Neuronal stem cell (in vitro differentiated cells): Measurements from ENCODE around the gene MMP25.

ENCODE experiments used
- DNase-seq: peaks from one replicate; pipeline ENCODE4 v3.0.0-alpha.2; 2013; ENCODE audit warnings: low spot score
- H2AFZ ChIP-seq: one replicate; pipeline ENCODE4 v1.6.1; 2013; ENCODE audit warnings: mild to moderate bottlenecking, low read length, inconsistent platforms
- H2AK5ac ChIP-seq: 2 replicates; pipeline ENCODE4 v1.6.1; 2013; ENCODE audit warnings: low read depth, mild to moderate bottlenecking, inconsistent platforms, low read length, moderate library complexity, mixed read lengths
- H2BK120ac ChIP-seq: 2 replicates; pipeline ENCODE4 v1.6.1; 2013; ENCODE audit warnings: low read depth, mild to moderate bottlenecking, inconsistent platforms, low read length, moderate library complexity, mixed read lengths
- H2BK12ac ChIP-seq: one replicate; pipeline ENCODE4 v1.6.1; 2013; ENCODE audit warnings: low read length, inconsistent platforms
- H2BK15ac ChIP-seq: 2 replicates; pipeline ENCODE4 v1.6.1; 2013; ENCODE audit warnings: mild to moderate bottlenecking, low read length, inconsistent platforms, mixed read lengths
- H2BK5ac ChIP-seq: one replicate; pipeline ENCODE4 v1.6.1; 2013; ENCODE audit warnings: inconsistent platforms, mild to moderate bottlenecking, low read length, moderate library complexity
- H3K14ac ChIP-seq: one replicate; pipeline ENCODE4 v1.6.1; 2013; ENCODE audit warnings: low read length, inconsistent platforms
- H3K18ac ChIP-seq: 2 replicates; pipeline ENCODE4 v1.6.1; 2013; ENCODE audit warnings: low read length, inconsistent platforms
- H3K23ac ChIP-seq: 2 replicates; pipeline ENCODE4 v1.6.1; 2013; ENCODE audit warnings: low read depth, mild to moderate bottlenecking, mixed read lengths, low read length, inconsistent platforms; ENCODE audit not compliant: poor library complexity
- H3K27ac ChIP-seq: replicated peaks from 3 replicates; pipeline ENCODE4 v1.5.1; 2013; ENCODE audit warnings: low read length, inconsistent platforms
- H3K27me3 ChIP-seq, 3 experiments: 2 replicates each; pipeline ENCODE4 v1.6.1; 2013; ENCODE audit warnings: low read length in 3 of 3, mild to moderate bottlenecking in 2 of 3, inconsistent platforms in 1 of 3, low read depth in 1 of 3, mixed read lengths in 1 of 3, moderate library complexity in 1 of 3; ENCODE audit not compliant: control insufficient read depth in 3 of 3, insufficient read depth in 3 of 3
- H3K36me3 ChIP-seq, 2 donors: replicated peaks in 1 of 2; 2 replicates each; pipeline ENCODE4 v1.6.1; 2013; ENCODE audit warnings: low read length in 2 of 2; ENCODE audit not compliant: control insufficient read depth in 2 of 2, insufficient read depth in 2 of 2
- H3K4ac ChIP-seq: 2 replicates; pipeline ENCODE4 v1.6.1; 2013; ENCODE audit warnings: inconsistent platforms, mild to moderate bottlenecking, low read length, moderate library complexity
- H3K4me1 ChIP-seq, 2 donors: 1 replicate in 1 of 2; 2 replicates in 1 of 2; pipeline ENCODE4 v1.6.1; 2013; ENCODE audit warnings: low read length in 2 of 2, low read depth in 1 of 2; ENCODE audit not compliant: control insufficient read depth in 2 of 2, insufficient read depth in 1 of 2
- H3K4me2 ChIP-seq: one replicate; pipeline ENCODE4 v1.6.1; 2013; ENCODE audit warnings: mild to moderate bottlenecking, low read length, inconsistent platforms; ENCODE audit not compliant: insufficient read depth, poor library complexity, severe bottlenecking
- H3K4me3 ChIP-seq, 2 donors: 2 replicates each; pipeline ENCODE4 v1.5.1; 2013; ENCODE audit warnings: low read length in 2 of 2, mild to moderate bottlenecking in 2 of 2, inconsistent platforms in 1 of 2, moderate library complexity in 1 of 2
- H3K79me1 ChIP-seq: one replicate; pipeline ENCODE4 v1.6.1; 2013; ENCODE audit warnings: low read depth, mild to moderate bottlenecking, inconsistent platforms, low read length, moderate library complexity
- H3K9ac ChIP-seq: one replicate; pipeline ENCODE4 v1.6.1; 2013; ENCODE audit warnings: mild to moderate bottlenecking, low read depth, low read length, inconsistent platforms; ENCODE audit not compliant: poor library complexity
- H3K9me3 ChIP-seq, 2 donors: replicated peaks in 1 of 2; 2 replicates each; pipeline versions ENCODE3 to v1.6.1; 2013; ENCODE audit warnings: low read length in 2 of 2, mild to moderate bottlenecking in 2 of 2, inconsistent platforms in 1 of 2, low read depth in 1 of 2, mixed read lengths in 1 of 2, moderate library complexity in 1 of 2; ENCODE audit not compliant: control insufficient read depth in 2 of 2, insufficient read depth in 1 of 2
- H4K8ac ChIP-seq: one replicate; pipeline ENCODE4 v1.6.1; 2013; ENCODE audit warnings: low read depth, mild to moderate bottlenecking, inconsistent platforms, low read length, moderate library complexity
- H4K91ac ChIP-seq: one replicate; pipeline ENCODE4 v1.6.1; 2013; ENCODE audit warnings: low read length, low read depth, mild to moderate bottlenecking, inconsistent platforms; ENCODE audit not compliant: poor library complexity
- WGBS, 2 donors: extraction: QIAGEN DNeasy Blood & Tissue Kit; methylation state at CpG; one replicate each; pipeline ENCODE4 v1.1.7; 2013; ENCODE audit warnings: missing lambda C conversion rate in 2 of 2, mixed read lengths in 1 of 2; ENCODE audit not compliant: insufficient read length in 2 of 2, insufficient replicate concordance in 1 of 2; ENCODE audit errors: extremely low coverage in 2 of 2; 5-methylcytosine and 5-hydroxymethylcytosine counted together

MMP25 gene

GRCh38 chr16:3059723-3060242 is 13.4 kb downstream of the MMP25 start:
- H3K27ac ChIP-seq: peak overlapping the region; percentile 42

GRCh38 chr16:3060339-3061127 is 14.2 kb downstream of the MMP25 start:
- Histone ChIP-seq H3K27ac (no peak overlapping the region), H3K23ac (no peak overlapping the region), H3K27me3 (peaks cover 0 to 13% (median 0%) of the 10 kb centered on the region in 3 experiments), H3K9me3 (no peaks in the 10 kb centered on the region), H2BK120ac (no peak overlapping the region), H3K4ac (no peak overlapping the region), H3K36me3 (peaks cover 0 to under 1% of the 10 kb centered on the region in 2 donors), H2BK5ac (no peak overlapping the region), H2AK5ac (no peak overlapping the region), H2AFZ (no peak overlapping the region), H3K79me1 (peaks cover 1% of the 10 kb centered on the region), H4K8ac (no peak overlapping the region), H4K91ac (no peak overlapping the region), H3K14ac (no peak overlapping the region), H3K4me3 (no peak overlapping the region), H3K18ac (no peak overlapping the region), H2BK12ac (no peak overlapping the region), H3K4me1 (peaks cover 5 to 10% of the 10 kb centered on the region in 2 donors), H3K4me2 (no peak overlapping the region), H3K9ac (no peak overlapping the region), H2BK15ac (no peak overlapping the region)
- no CpG with 5 or more reads among the region's 14 CpGs for WGBS, 2 donors
- DNase-seq: no peak

More at GRCh38 chr16:3059723-3060242, 13.4 kb downstream of the MMP25 start:
- peak overlapping the region; percentile 96 for H3K18ac ChIP-seq
- H3K9me3 ChIP-seq: no peaks in the 10 kb centered on the region
- H3K23ac ChIP-seq: peak overlapping the region; percentile 87
- H3K4me1 ChIP-seq: peaks cover 5 to 7% of the 10 kb centered on the region in 2 donors
- H2BK5ac ChIP-seq: peak overlapping the region; percentile 1
- WGBS, 2 donors: no CpG with 5 or more reads among the region's 9 CpGs
- no peak for DNase-seq
- H4K8ac ChIP-seq: peak overlapping the region; percentile 86
- peak overlapping the region; percentile 58 for H3K4me3 ChIP-seq
- peak overlapping the region; percentile 58 for H3K14ac ChIP-seq
- peaks cover 0 to 13% (median 0%) of the 10 kb centered on the region in 3 experiments for H3K27me3 ChIP-seq
- peak overlapping the region; percentile 79 for H4K91ac ChIP-seq
- peak overlapping the region; percentile 64 for H3K4me2 ChIP-seq
- no peak overlapping the region for H2BK120ac ChIP-seq
- H3K9ac ChIP-seq: peak overlapping the region; percentile 89
- H2AK5ac ChIP-seq: peak overlapping the region; percentile 53
- H3K4ac ChIP-seq: no peak overlapping the region
- H3K36me3 ChIP-seq: peaks cover under 1 to 7% of the 10 kb centered on the region in 2 donors
- no peak overlapping the region for H2BK12ac ChIP-seq
- peak overlapping the region; percentile 93 for H2AFZ ChIP-seq
- peak overlapping the region; percentile 69 for H2BK15ac ChIP-seq
- H3K79me1 ChIP-seq: peaks cover 1% of the 10 kb centered on the region

- no CpG with 5 or more reads among the region's 6 CpGs for WGBS, 2 donors
- no peak overlapping the region for H3K4ac ChIP-seq
Measured at GRCh38 chr16:3062553-3062952, 16.2 kb downstream of the MMP25 start.

More at GRCh38 chr16:3062553-3062952, 16.2 kb downstream of the MMP25 start:
- Histone ChIP-seq H4K8ac (no peak overlapping the region), H3K4me2 (no peak overlapping the region), H2BK120ac (no peak overlapping the region), H3K14ac (no peak overlapping the region), H2BK15ac (no peak overlapping the region), H3K4me3 (no peak overlapping the region), H3K27ac (no peak overlapping the region), H2BK5ac (no peak overlapping the region), H3K4me1 (peaks cover 5 to 10% of the 10 kb centered on the region in 2 donors), H3K18ac (no peak overlapping the region), H3K23ac (no peak overlapping the region), H2AFZ (no peak overlapping the region), H3K9ac (no peak overlapping the region), H2AK5ac (no peak overlapping the region), H3K36me3 (no peaks in the 10 kb centered on the region), H3K79me1 (peaks cover 1% of the 10 kb centered on the region), H3K27me3 (peaks cover 0 to 12% (median 10%) of the 10 kb centered on the region in 3 experiments), H4K91ac (no peak overlapping the region), H2BK12ac (no peak overlapping the region), H3K9me3 (no peaks in the 10 kb centered on the region)
- no peak for DNase-seq
